Stimulated activated CD8-positive, alpha-beta memory T cell treated with anti-CD3 and anti-CD28 coated beads, Interleukin-12 subunit alpha, Interleukin-12 subunit beta, amount 100 ng/mL, for 4 hours (primary cell): ENCODE results near the gene DOK1.

Experiments used
- DNase-seq: peaks from one replicate; pipeline ENCODE4 v3.0.0-alpha.2; 2020; ENCODE audit warnings: low read depth

Gene DOK1

DNA sequence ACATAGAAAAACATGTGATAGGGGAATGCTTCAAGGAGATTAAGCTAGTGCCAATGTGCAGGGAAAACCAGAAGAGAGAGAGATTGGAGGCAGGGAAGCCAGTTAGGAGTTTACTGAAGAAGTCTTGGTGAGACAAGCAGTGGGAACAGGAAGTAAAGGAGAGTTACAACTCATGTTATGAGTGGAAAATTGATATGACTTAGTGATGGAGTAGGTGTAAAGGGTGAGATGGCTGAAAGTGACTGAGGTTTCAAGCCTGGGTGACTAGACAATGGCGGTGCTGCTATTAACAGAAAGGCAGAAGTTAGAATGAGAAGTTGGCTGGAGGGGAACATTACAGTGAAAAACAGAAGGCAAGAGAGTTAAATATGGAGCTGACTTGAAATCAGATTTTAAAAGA lies 16.5 kb downstream of the DOK1 start:
- no peak for DNase-seq

DNA sequence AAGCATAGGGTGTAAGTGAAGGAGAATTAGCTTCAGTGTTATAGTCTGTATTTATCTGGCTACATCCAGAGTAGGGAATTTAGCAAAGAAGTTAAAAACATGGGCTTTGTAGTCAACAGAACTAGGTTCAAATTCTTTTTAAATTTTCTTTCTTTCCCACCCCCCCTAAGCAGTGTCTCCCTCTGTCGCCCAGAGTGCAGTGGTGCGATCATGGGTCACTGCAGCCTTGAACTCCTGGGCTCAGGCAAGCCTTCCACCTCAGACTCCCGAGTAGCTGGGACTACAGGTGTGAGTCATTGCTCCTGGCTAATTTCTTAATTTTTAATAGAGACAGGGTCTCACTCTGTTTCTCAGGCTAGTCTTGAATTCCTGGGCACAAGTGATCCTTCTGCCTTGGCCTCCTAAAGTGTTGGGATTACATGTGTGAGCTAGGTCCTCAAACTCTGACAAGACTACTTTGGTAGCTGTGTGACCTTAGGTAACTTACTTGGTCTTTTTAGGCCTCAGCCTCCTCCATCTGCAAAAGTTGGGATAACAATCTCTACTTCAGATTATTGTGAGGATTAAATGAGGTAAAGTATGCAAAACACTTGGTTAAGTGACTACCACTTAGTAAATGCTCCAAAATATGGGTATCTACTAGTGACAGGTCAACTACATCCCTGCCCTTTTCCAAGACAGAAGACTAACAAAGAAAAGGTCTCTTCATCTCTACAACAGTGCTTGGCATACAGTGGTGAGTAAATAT lies 17.8 kb downstream of the DOK1 start:
- DNase-seq, result no peak

DNA sequence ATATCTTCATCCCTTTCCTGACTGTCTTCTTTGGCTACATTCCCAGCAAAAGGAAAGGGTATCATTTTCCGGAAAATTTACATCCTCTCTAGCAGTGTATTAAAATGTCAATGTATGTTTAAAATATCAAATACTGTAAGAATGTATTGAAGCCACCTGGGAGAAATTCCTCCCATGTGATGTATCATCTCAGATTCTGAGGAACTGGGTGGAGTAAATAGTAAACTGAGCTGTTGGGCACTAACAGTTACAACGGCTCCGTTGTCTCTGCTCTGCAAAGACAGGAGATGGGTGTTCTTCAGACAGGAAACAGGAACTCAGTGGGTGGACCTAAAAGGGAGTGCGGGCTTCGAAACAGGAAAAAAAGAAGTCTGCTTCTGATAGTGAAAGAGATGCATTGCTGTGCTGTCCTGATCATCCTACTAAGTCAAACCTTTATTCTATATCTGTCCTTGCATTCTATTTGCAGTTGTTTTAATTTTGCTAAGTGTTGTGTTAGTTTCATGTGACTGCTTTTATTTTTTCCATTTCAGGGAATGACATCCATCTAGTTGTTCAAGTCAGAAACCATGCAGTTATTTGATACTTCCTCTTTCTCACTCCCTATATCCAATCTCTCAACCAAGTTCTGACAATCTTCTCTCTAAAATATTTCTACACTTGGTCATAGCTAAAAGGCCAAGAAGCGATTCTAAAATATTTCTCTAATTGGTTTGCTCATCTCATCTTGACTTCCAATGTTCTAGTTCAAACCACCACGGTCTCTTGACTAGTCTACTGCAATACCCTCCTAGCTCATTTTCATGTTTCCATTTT lies 19.4 kb downstream of the DOK1 start:
- no peak for DNase-seq

DNA sequence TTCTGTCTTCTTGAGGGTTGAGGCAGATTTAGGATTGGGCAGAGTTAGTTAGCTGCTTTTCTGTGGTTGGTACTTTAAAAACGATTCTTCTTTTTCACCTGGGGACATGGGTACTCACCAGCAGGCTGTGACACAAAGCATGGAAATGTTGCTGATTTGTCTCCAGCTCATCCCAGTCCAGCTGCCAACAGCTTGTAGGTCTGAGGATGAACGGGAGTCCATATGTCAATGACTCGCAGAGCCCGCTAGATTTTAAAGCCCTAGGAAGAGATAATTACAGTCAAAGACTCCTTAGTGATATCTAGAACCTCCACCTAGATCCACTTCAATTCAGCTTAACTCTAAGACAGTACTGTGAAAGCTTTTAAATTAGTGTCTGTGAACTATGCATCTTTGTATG lies 20.8 kb downstream of the DOK1 start:
- DNase-seq, result no peak

GRCh38 chr2:74576211-74576862 lies 21.8 kb downstream of the DOK1 start:
- DNase-seq, result no peak

DNA sequence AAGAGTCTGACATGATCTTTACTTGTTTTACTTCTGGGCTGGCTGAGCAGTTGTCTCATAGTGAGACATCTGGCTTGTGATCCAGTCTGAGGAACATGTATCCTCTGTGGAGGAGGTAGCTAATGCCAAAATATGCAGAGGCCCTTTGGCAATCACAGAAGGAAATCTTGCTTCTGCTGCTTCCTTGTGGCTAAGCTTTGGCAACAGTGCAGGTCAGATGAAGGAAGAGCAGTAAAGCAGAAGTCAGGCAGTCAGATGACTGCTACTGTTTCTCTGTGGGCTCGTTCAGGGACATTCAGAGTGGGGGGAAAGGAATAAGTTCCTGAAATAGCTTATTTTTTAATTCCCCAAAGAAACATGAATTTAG lies 22.3 kb downstream of the DOK1 start:
- DNase-seq, result no peak

- DNase-seq, result no peak
Observed at GRCh38 chr2:74577448-74577847, 22.9 kb downstream of the DOK1 start.

- no peak for DNase-seq
Observed at GRCh38 chr2:74578408-74578807, 23.9 kb downstream of the DOK1 start.

DNA sequence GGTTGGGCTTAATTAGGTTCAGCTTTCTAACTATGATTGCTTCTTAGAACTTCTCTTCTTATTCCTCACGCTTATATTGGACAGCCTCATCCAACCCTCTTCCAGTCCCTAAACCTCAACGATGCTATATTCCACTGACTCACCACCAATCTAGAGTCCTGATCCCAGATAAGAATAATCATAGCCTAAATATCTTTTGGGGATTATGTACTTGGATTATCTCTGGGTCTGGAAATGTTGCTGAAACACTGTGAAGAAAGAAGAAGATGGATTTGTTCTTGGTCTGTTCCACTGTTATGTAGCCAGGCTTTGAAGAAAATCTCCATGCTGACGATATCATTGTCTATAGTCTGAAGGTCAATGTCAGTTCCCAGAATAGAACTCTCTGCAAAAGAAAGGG lies 26.9 kb downstream of the DOK1 start:
- no peak for DNase-seq

DNA sequence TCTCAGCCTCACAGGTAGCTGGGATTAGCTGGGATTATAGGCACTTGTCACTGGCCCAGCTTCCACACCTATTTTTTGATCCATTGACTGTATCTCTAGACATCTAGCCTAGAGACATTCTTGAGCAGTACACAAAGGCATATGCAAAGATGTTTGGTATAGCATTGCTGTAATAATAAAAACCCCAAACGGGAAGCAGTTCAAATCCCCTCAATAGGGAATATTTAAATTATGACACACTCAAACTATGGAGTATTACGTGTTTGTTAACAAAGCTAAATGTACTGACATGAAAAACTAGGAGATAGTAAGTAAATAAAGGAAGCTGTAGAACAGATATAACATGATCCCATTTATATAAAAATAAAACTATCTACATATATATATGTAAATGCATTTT lies 27.7 kb downstream of the DOK1 start:
- DNase-seq, result no peak

- DNase-seq, result no peak
Observed at GRCh38 chr2:74583504-74583903, 29.0 kb downstream of the DOK1 start.

- DNase-seq, result no peak
Observed at GRCh38 chr2:74584088-74584645, 29.6 kb downstream of the DOK1 start.

DNA sequence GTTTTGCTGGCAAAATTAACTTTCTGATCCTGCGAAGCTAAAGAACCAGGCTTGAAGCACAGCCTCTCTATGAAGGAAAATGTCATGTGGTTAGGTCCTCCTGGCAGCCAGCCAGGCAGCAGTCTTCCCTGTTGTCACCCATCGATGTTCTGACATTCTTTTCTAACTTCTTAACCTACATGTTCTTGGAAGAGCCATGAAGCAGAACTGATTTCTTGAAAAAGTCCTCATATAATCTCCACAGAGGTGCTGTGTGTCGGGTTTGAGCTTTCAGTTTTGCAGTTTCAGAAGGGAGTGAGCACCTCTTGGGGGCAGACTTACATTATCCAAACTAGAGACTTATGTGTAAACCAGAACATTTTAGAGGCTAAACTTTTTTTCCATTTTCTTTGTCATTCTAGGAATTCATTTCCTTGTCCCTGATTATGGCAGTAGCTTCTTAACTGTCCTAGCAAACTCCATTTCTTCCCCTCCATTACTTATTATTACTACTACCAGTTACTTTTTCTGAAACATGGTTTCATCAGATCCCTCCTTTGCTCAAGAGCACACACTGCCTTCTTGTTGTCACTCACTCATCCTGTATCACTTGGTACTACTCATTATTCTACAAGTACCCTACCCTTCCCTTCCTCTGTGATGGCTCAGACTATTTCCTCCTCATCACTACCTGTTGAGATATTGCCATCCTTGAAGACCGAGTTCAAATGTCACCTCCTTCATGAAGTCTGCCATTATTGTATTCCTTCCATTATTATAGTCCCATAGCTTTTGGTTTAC lies 31.1 kb downstream of the DOK1 start:
- DNase-seq, result no peak

DNA sequence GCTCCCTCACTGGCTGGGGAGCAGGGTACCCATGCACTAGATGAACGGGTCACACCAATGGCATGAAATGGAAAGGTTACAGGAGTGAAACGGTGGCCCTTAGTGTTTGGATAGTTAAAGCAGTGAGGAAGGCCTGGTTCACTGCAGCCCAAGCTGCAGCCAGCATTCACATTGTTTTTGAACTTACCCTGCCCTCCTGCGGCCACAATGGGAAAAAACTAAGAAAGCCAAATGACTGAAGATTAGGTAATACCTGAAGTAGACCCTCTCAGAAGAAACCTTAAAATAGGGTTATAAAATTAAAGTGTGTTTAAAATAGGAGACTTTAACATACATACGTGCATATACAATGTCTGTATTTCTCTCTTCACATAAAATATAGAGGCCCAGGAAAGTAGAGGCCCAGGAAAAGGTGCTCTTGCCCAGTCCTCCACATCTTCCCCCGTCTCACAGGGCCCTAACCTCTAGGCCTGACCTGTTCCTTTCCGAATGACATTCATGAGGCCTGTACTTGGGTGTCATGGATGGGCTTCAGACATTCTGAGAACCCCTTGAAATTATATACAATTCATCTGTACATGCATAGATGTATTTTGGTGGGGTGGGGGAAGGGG lies 33.3 kb downstream of the DOK1 start:
- DNase-seq, result no peak

GRCh38 chr2:74588664-74589063 lies 34.1 kb downstream of the DOK1 start:
- no peak for DNase-seq

GRCh38 chr2:74593826-74594772 lies 39.6 kb downstream of the DOK1 start:
- DNase-seq, result no peak

DNA sequence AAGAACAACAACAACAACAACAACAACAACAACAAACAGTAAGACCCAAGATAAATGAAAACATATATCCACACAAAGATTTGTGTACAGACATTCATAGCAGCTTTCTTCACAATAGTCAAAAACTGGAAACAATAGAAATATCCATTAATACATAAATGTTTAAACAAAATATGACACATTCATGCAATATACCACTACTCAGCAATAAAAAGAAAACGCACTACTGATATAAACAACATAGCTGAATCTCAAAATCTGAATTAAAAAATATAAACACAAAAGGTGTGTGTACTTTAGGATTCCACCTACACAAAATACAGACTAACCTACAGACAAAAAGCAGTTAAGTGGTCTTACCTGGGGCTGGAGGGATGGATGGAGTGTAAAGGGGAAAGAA lies 42.1 kb downstream of the DOK1 start:
- no peak for DNase-seq

DNA sequence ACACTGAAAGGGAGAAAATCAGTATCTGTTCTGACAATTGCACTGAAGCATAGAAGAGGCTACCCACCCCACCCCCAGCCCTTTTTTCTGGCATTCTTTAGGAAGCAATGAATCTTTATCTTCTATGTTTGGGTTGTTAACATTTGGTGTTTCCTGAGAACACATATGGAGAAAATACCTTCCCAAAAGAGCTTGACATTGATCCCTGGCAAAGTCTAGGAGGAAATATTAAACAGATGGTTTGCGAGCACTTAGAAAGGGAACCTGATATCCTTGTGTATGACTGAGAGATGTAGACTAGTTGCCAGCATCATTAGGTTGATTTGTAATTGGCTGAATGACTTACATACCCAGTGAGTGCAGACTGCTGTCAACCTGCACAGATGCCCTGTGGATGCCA lies 42.9 kb downstream of the DOK1 start:
- DNase-seq, result no peak

GRCh38 chr2:74599676-74600075 lies 45.2 kb downstream of the DOK1 start:
- DNase-seq, result no peak

GRCh38 chr2:74602586-74603281 lies 48.2 kb downstream of the DOK1 start:
- no peak for DNase-seq
